HepG2 (cell line): ENCODE results near the gene FIS1. TPM values are rescaled to one million over a fixed set of nuclear protein-coding genes. Genes with fewer than 3 reads are reported as not detected.

Experiments used
- ARNTL ChIP-seq: sonication (generic); formaldehyde crosslinking; IDR thresholded peaks from 2 replicates; pipeline ENCODE4 v1.4.0; 2020; ENCODE audit warnings: mild to moderate bottlenecking, missing genetic modification reagents
- ATF4 ChIP-seq, 2 experiments: fragments of 450-650 bp in 1 of 2; sonication (generic) in 1 of 2; formaldehyde crosslinking; IDR thresholded peaks; 2 replicates each; pipeline versions ENCODE4 v1.5.0 to v1.8.0; 2020 to 2022; ENCODE audit warnings: mild to moderate bottlenecking in 1 of 2, missing genetic modification reagents in 1 of 2
- GABPA ChIP-seq, 2 experiments: IDR thresholded peaks; 2 replicates each; pipeline ENCODE4 v1.6.1; 2011 to 2016; ENCODE audit warnings: low read depth in 2 of 2, low read length in 1 of 2, missing biosample characterization in 1 of 2, missing genetic modification characterization in 1 of 2
- IRF2 ChIP-seq: IDR thresholded peaks from 2 replicates; pipeline ENCODE4 v1.6.1; 2018; ENCODE audit warnings: missing genetic modification reagents, missing compliant biosample characterization
- MXD1 ChIP-seq: sonication (generic); formaldehyde crosslinking; IDR thresholded peaks from 2 replicates; pipeline ENCODE4 v1.4.0; 2020; ENCODE audit warnings: mild to moderate bottlenecking, missing genetic modification reagents
- NR2F6 ChIP-seq, 2 experiments: IDR thresholded peaks; 2 replicates each; pipeline ENCODE4 v1.6.1; 2016; ENCODE audit warnings: antibody characterized with exemption in 1 of 2, mild to moderate bottlenecking in 1 of 2
- PAWR ChIP-seq: sonication (generic); formaldehyde crosslinking; IDR thresholded peaks from 2 replicates; pipeline ENCODE4 v1.4.0; 2020; ENCODE audit warnings: missing genetic modification reagents, mild to moderate bottlenecking, borderline replicate concordance
- PRDM10 ChIP-seq: sonication (generic); formaldehyde crosslinking; IDR thresholded peaks from 2 replicates; pipeline ENCODE4 v1.4.0; 2020; ENCODE audit warnings: low read depth, missing genetic modification reagents
- SMAD9 ChIP-seq: sonication (generic); formaldehyde crosslinking; IDR thresholded peaks from 2 replicates; pipeline ENCODE4 v1.5.1; 2020; ENCODE audit warnings: mild to moderate bottlenecking, missing genetic modification reagents
- SNAPC5 ChIP-seq: sonication (generic); formaldehyde crosslinking; IDR thresholded peaks from 2 replicates; pipeline ENCODE4 v1.8.1; 2023; ENCODE audit warnings: mild to moderate bottlenecking, missing genetic modification reagents, borderline replicate concordance
- SRSF1 ChIP-seq: fragments of 200-400 bp; formaldehyde crosslinking; optimal IDR thresholded peaks from 2 replicates; pipeline ENCODE3; 2017; ENCODE audit warnings: mild to moderate bottlenecking, low read depth, low read length, moderate library complexity
- ZBTB33 ChIP-seq: sonication (generic); formaldehyde crosslinking; IDR thresholded peaks from 2 replicates; pipeline ENCODE4 v1.4.0; 2020; ENCODE audit warnings: missing genetic modification reagents
- ZNF235 ChIP-seq: sonication (generic); formaldehyde crosslinking; IDR thresholded peaks from 2 replicates; pipeline ENCODE4 v1.8.1; 2023; ENCODE audit warnings: mild to moderate bottlenecking, missing genetic modification reagents, borderline replicate concordance
- ZNF251 ChIP-seq: sonication (generic); formaldehyde crosslinking; IDR thresholded peaks from 2 replicates; pipeline ENCODE4 v1.9.0; 2021; ENCODE audit warnings: mild to moderate bottlenecking, missing genetic modification reagents
- ZNF770 ChIP-seq: sonication (generic); formaldehyde crosslinking; IDR thresholded peaks from 2 replicates; pipeline ENCODE4 v1.5.0; 2020; ENCODE audit warnings: mild to moderate bottlenecking, missing genetic modification reagents
- ZNF883 ChIP-seq: sonication (generic); formaldehyde crosslinking; IDR thresholded peaks from 2 replicates; pipeline ENCODE4 v1.5.1; 2020; ENCODE audit warnings: mild to moderate bottlenecking, missing genetic modification reagents; ENCODE audit errors: not compliant biosample characterization
- polyA plus RNA-seq, 8 experiments: library from polyadenylated mRNA; depleted of rRNA in 3 of 8; stranded (reverse) in 7 of 8; unstranded in 1 of 8; fragments of >200 nt; fragmentation: Illumina TruSeq in 4 of 8; extraction: Trizol in 4 of 8; gene quantifications; 2 replicates each; pipeline versions ENCODE4 v1.2.1 to v1.2.3, GENCODE V29; 2011 to 2016; ENCODE audit warnings: low read depth in 4 of 8, missing spikeins in 1 of 8, mixed read lengths in 1 of 8; ENCODE audit not compliant: insufficient read depth in 1 of 8
- total RNA-seq, 5 experiments: library from RNA; depleted of rRNA; stranded (reverse); fragments of >200 nt; fragmentation: Illumina TruSeq; extraction: Trizol; gene quantifications; 2 replicates each; pipeline ENCODE4 v1.2.3, GENCODE V29; 2016; ENCODE audit warnings: low read depth in 1 of 5

Gene FIS1
- total and polyA plus RNA-seq, 2 of the 13 experiments (the other 11 are each of a cell fraction or from before 2014, with no cell fraction given), result 97.5 to 101 TPM

GRCh38 chr7:101251871-101252659 lies 7.2 kb upstream of the FIS1 start (continued):
- TF ChIP-seq ATF4 (CRISPR knock-in tag; IDR thresholded peaks at IDR 0.05) (peak in 1 of 2 experiments; percentile 47; a peak in 1 of 4 replicates), SNAPC5 (CRISPR knock-in tag) (no peak), ZNF235 (CRISPR knock-in tag) (no peak), SMAD9 (0 out of 2 replicates have a peak, but pooled peaks have one; percentile 42), ARNTL (CRISPR knock-in tag) (no peak), PAWR (CRISPR knock-in tag) (no peak), ZNF251 (no peak), ZNF883 (CRISPR knock-in tag) (peak; percentile 51), PRDM10 (CRISPR knock-in tag) (no peak), ZNF770 (CRISPR knock-in tag) (peak; percentile 65; the same call in 1 of the 2 replicates), NR2F6 (IDR thresholded peaks at IDR 0.05) (no peak), NR2F6 (CRISPR knock-in tag; IDR thresholded peaks at IDR 0.05) (0 out of 2 replicates have a peak, but pooled peaks have one; percentile 4), IRF2 (CRISPR knock-in tag) (peak; percentile 59; the same call in 1 of the 2 replicates), MXD1 (CRISPR knock-in tag) (no peak), ZBTB33 (CRISPR knock-in tag) (0 out of 2 replicates have a peak, but pooled peaks have one; percentile 17), GABPA (IDR thresholded peaks at IDR 0.05; ENCODE audit: low read depth, low read length) (peak; percentile 55), GABPA (CRISPR knock-in tag; IDR thresholded peaks at IDR 0.05; ENCODE audit: low read depth) (peak; percentile 91), SRSF1 (no peak)
